Osteocyte (in vitro differentiated cells): ENCODE measurements around the gene ZNF343. TPM values are rescaled to one million over a fixed set of nuclear protein-coding genes. Genes with fewer than 3 reads are reported as not detected.
A peak's percentile ranks its signal among the peaks of the same experiment; 100 is the strongest.

Experiments
- DNase-seq: peaks from one replicate; pipeline ENCODE4 v3.0.0; 2021; ENCODE audit warnings: mixed read lengths; ENCODE audit not compliant: unreplicated experiment; ENCODE audit errors: extremely low spot score
- H3K27ac Mint-ChIP-seq: one replicate; pipeline ENCODE4 v1.8.0; 2021; ENCODE audit warnings: mild to moderate bottlenecking, mixed read lengths; ENCODE audit not compliant: unreplicated experiment
- H3K27me3 Mint-ChIP-seq: one replicate; pipeline ENCODE4 v1.8.0; 2021; ENCODE audit warnings: mixed read lengths; ENCODE audit not compliant: unreplicated experiment
- H3K36me3 Mint-ChIP-seq: one replicate; pipeline ENCODE4 v1.8.0; 2021; ENCODE audit warnings: mixed read lengths; ENCODE audit not compliant: unreplicated experiment
- H3K4me1 Mint-ChIP-seq: one replicate; pipeline ENCODE4 v1.8.0; 2021; ENCODE audit warnings: mixed read lengths; ENCODE audit not compliant: unreplicated experiment
- H3K4me3 Mint-ChIP-seq: one replicate; pipeline ENCODE4 v1.8.0; 2021; ENCODE audit warnings: mild to moderate bottlenecking, moderate library complexity, mixed read lengths; ENCODE audit not compliant: unreplicated experiment
- H3K9me3 Mint-ChIP-seq: one replicate; pipeline ENCODE4 v1.8.0; 2021; ENCODE audit warnings: mixed read lengths; ENCODE audit not compliant: unreplicated experiment
- total RNA-seq: library from RNA; stranded (reverse); gene quantifications from 2 replicates; pipeline ENCODE4 v1.2.1, GENCODE V29; 2021
- TF ChIP-seq, protein P1 (sequence below): fragments of 200-600 bp; sonication (generic); IDR thresholded peaks from 2 replicates; pipeline ENCODE4 v1.5.0; 2021; ENCODE audit warnings: antibody characterized with exemption, mild to moderate bottlenecking, moderate library complexity

Gene ZNF343
- total RNA-seq, 1 donor from 2014 or later, result 11.4 TPM

DNA sequence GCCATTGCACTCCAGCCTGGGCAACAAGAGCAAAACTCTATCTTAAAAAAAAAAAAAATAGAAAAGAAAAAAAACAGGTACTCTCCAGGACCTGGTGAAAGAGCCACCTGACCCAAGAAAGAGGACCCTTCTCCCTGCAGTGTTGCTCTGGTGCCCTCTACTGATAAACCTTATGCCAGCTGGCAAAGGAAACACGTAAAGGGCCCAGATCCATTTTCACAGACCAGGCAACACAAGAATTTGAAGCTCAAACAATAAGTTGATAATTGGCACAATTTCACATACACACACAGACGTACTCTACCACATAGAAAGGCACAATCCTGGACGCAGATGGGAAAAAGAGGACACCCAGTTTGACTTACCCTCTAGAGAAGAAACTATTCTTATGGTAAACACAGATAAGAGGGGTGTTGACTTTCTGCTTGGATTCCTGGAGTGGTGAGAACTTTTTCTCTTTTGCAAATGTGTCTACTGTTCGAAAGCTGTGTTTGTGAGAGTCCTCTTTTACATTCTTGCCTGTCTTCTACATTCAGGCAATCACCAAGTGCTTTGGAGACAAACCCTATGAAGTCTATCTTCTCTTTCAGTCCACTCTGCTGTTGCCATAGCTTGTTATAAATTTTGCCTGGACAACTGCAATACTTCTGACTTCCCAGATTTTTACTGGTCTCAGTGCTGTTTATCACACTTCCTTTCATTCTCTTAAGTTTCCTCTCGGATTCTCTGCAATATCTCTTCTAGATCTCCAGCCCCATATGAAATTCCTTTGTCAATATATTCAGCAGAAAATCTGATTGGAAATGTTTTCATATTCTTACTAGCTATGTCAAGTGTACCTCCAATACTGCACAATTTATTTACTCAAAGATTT lies 31.7 kb downstream of the ZNF343 start:
- H3K27ac Mint-ChIP-seq, result no peak overlapping the region
- no peaks in the 10 kb centered on the region for H3K4me1 Mint-ChIP-seq
- no peak overlapping the region for H3K4me3 Mint-ChIP-seq
- H3K27me3 Mint-ChIP-seq, result no peaks in the 10 kb centered on the region
- DNase-seq, result no peak
- H3K36me3 Mint-ChIP-seq, result peaks cover 29% of the 10 kb centered on the region
- H3K9me3 Mint-ChIP-seq, result no peaks in the 10 kb centered on the region
- TF ChIP-seq, protein P1, sequence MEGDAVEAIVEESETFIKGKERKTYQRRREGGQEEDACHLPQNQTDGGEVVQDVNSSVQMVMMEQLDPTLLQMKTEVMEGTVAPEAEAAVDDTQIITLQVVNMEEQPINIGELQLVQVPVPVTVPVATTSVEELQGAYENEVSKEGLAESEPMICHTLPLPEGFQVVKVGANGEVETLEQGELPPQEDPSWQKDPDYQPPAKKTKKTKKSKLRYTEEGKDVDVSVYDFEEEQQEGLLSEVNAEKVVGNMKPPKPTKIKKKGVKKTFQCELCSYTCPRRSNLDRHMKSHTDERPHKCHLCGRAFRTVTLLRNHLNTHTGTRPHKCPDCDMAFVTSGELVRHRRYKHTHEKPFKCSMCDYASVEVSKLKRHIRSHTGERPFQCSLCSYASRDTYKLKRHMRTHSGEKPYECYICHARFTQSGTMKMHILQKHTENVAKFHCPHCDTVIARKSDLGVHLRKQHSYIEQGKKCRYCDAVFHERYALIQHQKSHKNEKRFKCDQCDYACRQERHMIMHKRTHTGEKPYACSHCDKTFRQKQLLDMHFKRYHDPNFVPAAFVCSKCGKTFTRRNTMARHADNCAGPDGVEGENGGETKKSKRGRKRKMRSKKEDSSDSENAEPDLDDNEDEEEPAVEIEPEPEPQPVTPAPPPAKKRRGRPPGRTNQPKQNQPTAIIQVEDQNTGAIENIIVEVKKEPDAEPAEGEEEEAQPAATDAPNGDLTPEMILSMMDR, result peak; percentile 8

DNA sequence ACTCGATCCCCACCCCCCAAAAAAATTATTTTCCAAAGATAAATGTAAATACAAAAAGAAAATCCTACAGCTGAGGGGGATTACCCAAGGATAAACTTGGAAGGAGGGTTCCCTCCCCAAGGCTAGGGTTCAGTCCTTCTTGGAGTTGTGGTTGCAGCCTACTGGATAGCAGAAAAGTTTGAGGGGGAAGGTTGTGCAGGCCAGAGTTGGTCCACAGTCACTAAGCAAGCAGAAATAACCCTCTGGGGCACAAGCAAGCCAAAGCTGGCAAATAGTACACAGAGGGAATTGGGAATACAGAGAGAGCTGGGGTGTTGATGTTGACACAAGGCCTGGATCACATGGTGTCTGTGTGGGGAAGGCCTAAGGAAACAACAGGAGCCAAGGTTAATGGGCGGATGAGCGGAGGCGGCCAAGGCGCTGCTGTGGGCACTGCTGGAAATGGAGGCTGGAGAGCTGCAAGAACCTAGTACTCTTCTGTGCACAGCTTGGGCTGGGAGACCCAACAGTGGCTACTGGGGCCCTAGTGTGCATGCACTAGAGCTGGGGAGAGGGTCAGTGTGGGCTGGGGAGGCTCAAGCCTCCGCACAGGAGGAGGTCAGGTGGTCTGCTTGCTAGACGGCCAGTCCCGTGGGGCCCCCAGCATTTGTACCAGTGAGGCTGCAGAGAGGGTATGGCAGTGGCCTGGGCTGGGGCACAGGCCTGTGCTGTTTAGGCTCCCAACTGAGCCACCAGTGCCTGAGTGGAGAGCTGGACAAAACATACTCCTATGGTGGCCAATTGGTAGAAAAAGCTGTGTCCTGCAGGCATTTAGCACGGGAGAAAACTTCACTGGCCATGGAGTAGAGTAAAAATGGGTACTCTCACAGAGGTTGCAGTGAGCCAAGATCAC lies 32.6 kb downstream of the ZNF343 start:
- TF ChIP-seq, protein P1, result no peak
- Mint-ChIP-seq H3K4me3 (no peak overlapping the region), H3K27ac (no peak overlapping the region), H3K9me3 (no peaks in the 10 kb centered on the region), H3K36me3 (peaks cover 22% of the 10 kb centered on the region), H3K4me1 (peaks cover 5% of the 10 kb centered on the region), H3K27me3 (no peaks in the 10 kb centered on the region)
- DNase-seq, result no peak

DNA sequence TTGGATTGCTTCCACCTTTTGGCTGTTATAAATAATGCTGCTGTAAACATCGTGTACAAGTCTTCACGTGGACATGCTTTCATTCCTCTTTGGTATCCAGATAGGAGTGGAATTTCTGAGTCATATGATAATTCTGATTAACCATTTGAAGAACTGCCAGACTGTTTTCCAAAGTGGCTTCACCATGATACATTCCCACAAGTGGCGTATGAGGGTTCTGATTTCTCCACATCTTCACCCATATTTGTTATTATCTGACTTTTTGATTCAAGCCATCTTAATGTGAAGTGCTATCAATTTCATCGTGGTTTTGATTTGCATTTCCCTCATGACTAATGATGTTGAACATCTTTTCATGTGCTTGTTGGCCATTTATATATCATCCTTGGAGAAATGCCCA lies 35.2 kb downstream of the ZNF343 start:
- no peak for DNase-seq
- H3K9me3 Mint-ChIP-seq, result no peaks in the 10 kb centered on the region

DNA sequence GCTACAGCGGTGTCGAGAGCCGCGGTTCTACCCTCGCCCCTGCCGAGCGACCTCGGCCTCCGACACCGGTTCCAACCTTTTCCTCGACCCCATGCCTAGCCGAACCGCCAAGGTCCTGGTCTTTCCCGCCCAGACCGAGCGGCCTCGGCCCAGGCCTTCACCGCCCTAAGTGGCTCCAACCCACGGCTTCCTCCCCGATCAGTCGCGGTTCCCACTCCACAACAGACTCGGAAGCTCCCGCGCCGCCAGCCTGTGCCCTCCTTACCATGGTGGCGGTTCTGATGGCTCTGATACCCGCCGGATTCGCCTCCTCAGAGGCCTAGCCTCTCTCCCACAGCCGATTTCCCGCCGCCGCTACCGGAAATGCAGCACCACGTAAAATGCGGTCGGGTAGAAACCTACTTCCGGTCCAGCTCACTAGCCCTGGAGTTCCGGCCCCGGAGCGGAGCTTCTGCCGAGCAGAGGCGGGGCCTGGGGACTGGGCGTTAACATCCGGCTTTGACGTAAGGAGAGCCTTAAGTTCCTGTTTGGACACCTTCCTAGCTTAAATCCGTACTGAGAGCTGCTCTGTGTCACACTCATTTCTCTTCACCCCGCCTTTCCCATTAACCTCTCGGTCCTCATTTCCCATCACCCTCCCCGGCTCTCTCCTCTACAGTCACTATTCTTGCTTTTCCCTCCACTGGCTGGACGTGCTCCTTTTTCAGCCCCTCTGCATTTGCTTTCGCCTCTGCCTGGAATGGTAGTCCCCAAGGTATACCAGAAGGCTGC lies 38.1 kb downstream of the ZNF343 start, which contains the start of gene SNRPB:
SNRPB (minus strand) TSS at position 367 of the 771 bp plus-strand sequence; CDS start at position 268, 99 bp downstream.
- peak within 1 kb of the TSS; percentile 97 for H3K4me3 Mint-ChIP-seq
- H3K4me1 Mint-ChIP-seq, result peaks cover 33% of the 10 kb centered on the region

More for the DNA sequence above, 35.2 kb downstream of the ZNF343 start:
- TF ChIP-seq, protein P1, result no peak
- Mint-ChIP-seq H3K36me3 (peaks cover 7% of the 10 kb centered on the region), H3K27me3 (no peaks in the 10 kb centered on the region), H3K27ac (no peak overlapping the region), H3K4me3 (no peak overlapping the region), H3K4me1 (peaks cover 22% of the 10 kb centered on the region)

More for the DNA sequence above, 38.1 kb downstream of the ZNF343 start, which contains the start of gene SNRPB:
- peak within 1 kb of the TSS; percentile 98 for H3K27ac Mint-ChIP-seq
- no peaks in the 10 kb centered on the region for H3K9me3 Mint-ChIP-seq
- DNase-seq, result peak; percentile 98
- no peaks in the 10 kb centered on the region for H3K27me3 Mint-ChIP-seq
- H3K36me3 Mint-ChIP-seq, result peaks cover 21% of the 10 kb centered on the region
- TF ChIP-seq, protein P1, result no peak
